GM18526 (cell line): ENCODE data around the gene RNF208.

Experiments used
- POLR2A ChIP-seq: IDR thresholded peaks from 3 replicates; pipeline ENCODE4 v1.6.1; 2011; ENCODE audit not compliant: insufficient read length; ENCODE audit errors: extremely low read depth

Gene RNF208

GRCh38 chr9:137243626-137244485 lies 21.8 kb upstream of the RNF208 start:
- peak; percentile 19 for TF ChIP-seq POLR2A

GRCh38 chr9:137242269-137243203 lies 20.5 kb upstream of the RNF208 start:
- no peak for TF ChIP-seq POLR2A

GRCh38 chr9:137241490-137242268 lies 19.6 kb upstream of the RNF208 start:
- TF ChIP-seq POLR2A: no peak

- TF ChIP-seq POLR2A: peak; percentile 100
These were observed 18.9 kb upstream of the RNF208 start, which contains the start of gene TUBB4B for GRCh38 chr9:137240841-137241489. TUBB4B (plus strand) TSS chr9:137241287; CDS start chr9:137241361, 74 bp downstream.

DNA sequence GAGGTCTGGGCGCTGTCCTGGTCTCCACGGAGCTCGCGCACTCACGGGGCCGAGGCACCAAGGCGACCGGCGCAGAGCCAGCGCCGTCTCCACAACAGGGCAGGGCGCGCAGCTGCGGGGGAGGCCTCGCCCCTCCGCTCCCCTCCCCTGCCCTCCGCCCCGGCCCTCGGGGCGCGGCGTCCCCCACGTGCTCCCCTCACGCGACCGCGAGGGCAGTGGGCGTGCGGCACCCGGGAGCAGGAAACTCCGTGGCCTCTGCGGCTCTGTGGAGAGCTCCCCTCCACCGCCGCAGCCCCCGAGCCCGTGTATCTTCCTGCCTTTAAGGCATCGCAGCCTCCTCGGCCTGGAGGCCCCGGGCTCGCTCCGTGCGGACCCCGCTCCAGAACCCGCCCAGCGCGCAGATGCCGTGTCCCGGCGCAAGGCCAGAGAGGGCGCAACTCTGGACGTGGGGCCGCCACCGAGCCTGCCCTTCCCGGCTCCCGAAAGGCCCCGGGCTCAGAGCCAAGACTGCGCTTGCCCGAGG lies 18.3 kb upstream of the RNF208 start:
- peak; percentile 69 for TF ChIP-seq POLR2A

DNA sequence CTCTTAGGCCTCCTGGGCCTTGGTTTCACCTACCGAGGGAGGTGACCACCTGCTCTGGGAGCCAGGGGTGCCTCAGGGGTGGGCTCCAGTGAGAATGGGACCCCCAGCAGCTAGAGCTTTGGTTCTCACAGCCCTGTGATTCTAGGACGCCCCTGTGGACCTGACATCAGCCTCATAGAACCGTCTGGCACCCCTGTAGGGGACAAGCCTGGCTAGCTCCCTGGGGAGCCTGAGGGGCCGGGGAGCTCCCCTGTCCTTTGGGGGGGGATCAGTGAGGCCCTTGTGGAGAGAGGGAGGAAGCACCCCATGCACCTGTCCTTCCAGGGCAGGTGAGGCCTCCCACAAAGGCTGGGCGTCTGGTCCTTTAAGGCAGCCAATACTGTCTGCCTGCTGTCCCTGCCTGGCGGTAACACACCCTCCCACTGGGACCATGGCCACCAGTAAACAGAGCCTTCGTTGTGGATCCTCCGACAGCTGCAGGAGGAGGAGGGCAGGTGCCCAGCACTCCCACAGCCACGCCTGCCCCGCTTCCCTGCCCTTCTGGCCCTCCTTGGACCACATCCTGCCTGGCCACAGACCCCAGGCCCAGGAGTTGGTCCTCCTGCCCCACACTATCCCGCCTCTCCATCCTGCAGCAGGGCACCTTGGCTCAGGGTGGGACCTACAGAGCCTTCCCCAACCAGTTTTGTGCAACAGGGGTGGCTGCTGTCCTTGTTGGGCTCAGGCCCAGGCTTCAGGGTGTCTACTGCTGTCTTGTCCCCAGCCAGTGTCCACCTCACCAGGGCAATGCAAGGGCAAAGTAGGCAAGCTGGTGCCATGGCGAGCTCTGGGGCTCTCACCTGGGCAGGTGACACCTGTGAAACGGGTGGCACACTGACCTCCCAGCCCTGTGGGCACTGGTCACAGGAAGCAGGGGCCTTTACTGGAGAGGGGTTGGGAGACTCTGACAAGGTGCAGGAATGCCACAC lies 16.0 kb upstream of the RNF208 start:
- no peak for TF ChIP-seq POLR2A

GRCh38 chr9:137236936-137237421 lies 14.9 kb upstream of the RNF208 start:
- no peak for TF ChIP-seq POLR2A

- peak; percentile 29 for TF ChIP-seq POLR2A
These were observed 14.3 kb upstream of the RNF208 start for GRCh38 chr9:137236238-137236935.

DNA sequence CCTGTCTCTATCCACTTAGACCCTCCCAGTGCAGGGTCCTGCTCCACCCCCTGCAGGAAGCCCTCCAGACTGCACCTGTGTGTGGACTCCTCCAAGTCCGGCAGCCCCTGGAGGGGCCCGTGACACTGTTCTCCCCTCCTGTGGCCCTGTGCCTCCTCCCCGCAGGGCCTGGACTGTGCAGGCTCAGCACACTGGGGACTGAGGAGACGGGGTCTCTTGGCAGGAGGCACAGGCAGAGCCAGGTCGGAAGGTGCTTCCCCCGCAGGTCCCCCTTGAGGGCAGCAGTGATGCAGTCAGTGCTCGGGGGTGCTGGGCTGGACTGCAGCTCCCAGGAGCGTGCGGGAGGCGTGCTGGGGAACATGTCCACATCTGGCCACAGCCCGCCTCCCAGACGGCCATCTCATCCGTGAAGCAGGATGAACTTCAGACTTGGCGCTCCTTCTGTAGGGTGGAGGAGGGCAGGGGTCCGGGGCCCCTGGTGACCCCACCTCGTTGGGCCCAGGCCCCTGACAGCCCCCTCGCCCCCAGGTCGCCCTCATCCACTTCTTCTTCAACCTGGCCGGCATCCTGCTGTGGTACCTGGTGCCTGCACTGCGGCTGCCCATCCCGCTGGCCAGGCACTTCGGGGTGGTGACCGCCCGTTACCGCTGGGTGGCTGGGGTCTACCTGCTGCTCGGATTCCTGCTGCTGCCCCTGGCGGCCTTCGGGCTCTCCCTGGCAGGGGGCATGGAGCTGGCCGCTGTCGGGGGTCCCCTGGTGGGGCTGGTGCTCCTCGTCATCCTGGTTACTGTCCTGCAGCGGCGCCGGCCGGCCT lies 13.6 kb upstream of the RNF208 start:
- no peak for TF ChIP-seq POLR2A

GRCh38 chr9:137234758-137235423 lies 12.9 kb upstream of the RNF208 start:
- no peak for TF ChIP-seq POLR2A

DNA sequence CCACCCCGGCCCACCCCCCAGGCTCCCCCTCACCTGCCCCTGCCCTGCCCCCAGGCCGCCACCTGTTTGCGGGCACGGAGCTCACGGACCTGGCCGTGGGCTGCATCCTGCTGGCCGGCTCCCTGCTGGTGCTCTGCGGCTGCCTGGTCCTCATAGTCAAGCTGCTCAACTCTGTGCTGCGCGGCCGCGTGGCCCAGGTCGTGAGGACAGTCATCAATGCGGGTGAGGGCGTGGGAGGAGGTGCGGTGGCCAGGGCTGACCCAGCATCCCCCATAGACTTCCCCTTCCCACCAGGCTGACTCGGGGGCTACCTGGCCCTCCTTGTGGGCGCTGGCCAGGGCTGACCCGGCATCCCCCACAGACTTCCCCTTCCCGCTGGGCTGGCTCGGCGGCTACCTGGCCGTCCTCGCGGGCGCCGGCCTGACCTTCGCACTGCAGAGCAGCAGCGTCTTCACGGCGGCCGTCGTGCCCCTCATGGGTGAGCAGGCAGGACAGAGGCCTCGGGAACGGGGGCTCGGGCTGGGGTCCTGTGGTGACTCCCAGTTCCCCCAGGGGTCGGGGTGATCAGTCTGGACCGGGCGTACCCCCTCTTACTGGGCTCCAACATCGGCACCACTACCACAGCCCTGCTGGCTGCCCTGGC lies 12.1 kb upstream of the RNF208 start:
- no peak for TF ChIP-seq POLR2A
